ENCODE results near the gene IFT88. TPM values are rescaled to one million over a fixed set of nuclear protein-coding genes. Genes with fewer than 3 reads are reported as not detected.

Gene IFT88
- total RNA-seq, 1 experiment from 2014 or later: 12.1 TPM

GRCh38 chr13:20616059-20616797, 49.3 kb downstream of the IFT88 start:
- no peak for TF ChIP-seq CTCF (IDR thresholded peaks at IDR 0.05; ENCODE audit: insufficient read depth in 1 of 2, low read depth in 1 of 2, low read length in 1 of 2, severe bottlenecking in 1 of 2, unreplicated experiment in 1 of 2)
- DNase-seq: no peak
- no peak overlapping the region for H3K4me3 ChIP-seq (ENCODE audit: low read depth, low read length)
- H3K36me3 ChIP-seq (ENCODE audit: control insufficient read depth, insufficient read depth, low read length): no peaks in the 10 kb centered on the region
- no peaks in the 10 kb centered on the region for H3K27me3 ChIP-seq (replicated peaks; ENCODE audit: control insufficient read depth, insufficient read depth, low read length)
- intact Hi-C loops (cut with micrococcal nuclease; ENCODE audit: unreplicated experiment): loop anchor here (10.0 kb wide), 1 partner anchor 121 kb away; no protein-coding TSS in a partner anchor
- BruUV-seq (replicated peaks): no TSS peak
- ChIA-PET CTCF (no interaction called here), POLR2A (no interaction called here)
- no peaks in the 10 kb centered on the region for H3K4me1 ChIP-seq
- H3K9me3 Mint-ChIP-seq (ENCODE audit: unreplicated experiment): no peaks in the 10 kb centered on the region
- no peaks in the 10 kb centered on the region for H3K9me3 ChIP-seq
- H3K4me3 Mint-ChIP-seq (ENCODE audit: unreplicated experiment): no peak overlapping the region
- no peaks in the 10 kb centered on the region for H3K36me3 Mint-ChIP-seq (ENCODE audit: insufficient read depth, unreplicated experiment)
- no peak overlapping the region for H3K27ac Mint-ChIP-seq (ENCODE audit: unreplicated experiment)
- H3K4me1 Mint-ChIP-seq (ENCODE audit: low read depth, unreplicated experiment): no peaks in the 10 kb centered on the region
- no peaks in the 10 kb centered on the region for H3K27me3 Mint-ChIP-seq (ENCODE audit: insufficient read depth, unreplicated experiment)

- no peaks in the 10 kb centered on the region for H3K27me3 ChIP-seq (replicated peaks; ENCODE audit: control insufficient read depth, insufficient read depth, low read length)
- BruUV-seq (replicated peaks): no TSS peak
- ChIA-PET CTCF (no interaction called here), POLR2A (no interaction called here)
- H3K36me3 ChIP-seq (ENCODE audit: control insufficient read depth, insufficient read depth, low read length): no peaks in the 10 kb centered on the region
- intact Hi-C loops (cut with micrococcal nuclease; ENCODE audit: unreplicated experiment): no loop called here
- H3K27me3 Mint-ChIP-seq (ENCODE audit: insufficient read depth, unreplicated experiment): no peaks in the 10 kb centered on the region
- H3K4me1 Mint-ChIP-seq (ENCODE audit: low read depth, unreplicated experiment): no peaks in the 10 kb centered on the region
- no peak for DNase-seq
- H3K9me3 Mint-ChIP-seq (ENCODE audit: unreplicated experiment): no peaks in the 10 kb centered on the region
- no peaks in the 10 kb centered on the region for H3K4me1 ChIP-seq
- H3K9me3 ChIP-seq: peaks cover 8% of the 10 kb centered on the region; the same call in 1 of the 2 replicates
- H3K36me3 Mint-ChIP-seq (ENCODE audit: insufficient read depth, unreplicated experiment): peaks cover 6% of the 10 kb centered on the region
- no peak overlapping the region for H3K27ac Mint-ChIP-seq (ENCODE audit: unreplicated experiment)
- H3K4me3 ChIP-seq (ENCODE audit: low read depth, low read length): no peak overlapping the region
- no peak for TF ChIP-seq CTCF (IDR thresholded peaks at IDR 0.05; ENCODE audit: insufficient read depth in 1 of 2, low read depth in 1 of 2, low read length in 1 of 2, severe bottlenecking in 1 of 2, unreplicated experiment in 1 of 2)
- no peak overlapping the region for H3K4me3 Mint-ChIP-seq (ENCODE audit: unreplicated experiment)
These were observed 56.0 kb downstream of the IFT88 start for GRCh38 chr13:20623000-20623399.

- CTCF ChIA-PET: no interaction called here
- peaks cover 6% of the 10 kb centered on the region for H3K36me3 Mint-ChIP-seq (ENCODE audit: insufficient read depth, unreplicated experiment)
- TF ChIP-seq CTCF (IDR thresholded peaks at IDR 0.05; ENCODE audit: insufficient read depth in 1 of 2, low read depth in 1 of 2, low read length in 1 of 2, severe bottlenecking in 1 of 2, unreplicated experiment in 1 of 2): no peak
- no peak overlapping the region for H3K4me3 Mint-ChIP-seq (ENCODE audit: unreplicated experiment)
- peaks cover 8% of the 10 kb centered on the region; the same call in 1 of the 2 replicates for H3K9me3 ChIP-seq
- H3K27ac Mint-ChIP-seq (ENCODE audit: unreplicated experiment): no peak overlapping the region
- DNase-seq: no peak
- no peaks in the 10 kb centered on the region for H3K27me3 Mint-ChIP-seq (ENCODE audit: insufficient read depth, unreplicated experiment)
- H3K4me3 ChIP-seq (ENCODE audit: low read depth, low read length): no peak overlapping the region
- intact Hi-C loops (cut with micrococcal nuclease; ENCODE audit: unreplicated experiment): no loop called here
- no peaks in the 10 kb centered on the region for H3K9me3 Mint-ChIP-seq (ENCODE audit: unreplicated experiment)
- no peaks in the 10 kb centered on the region for H3K4me1 ChIP-seq
- H3K4me1 Mint-ChIP-seq (ENCODE audit: low read depth, unreplicated experiment): no peaks in the 10 kb centered on the region
- no peaks in the 10 kb centered on the region for H3K27me3 ChIP-seq (replicated peaks; ENCODE audit: control insufficient read depth, insufficient read depth, low read length)
- no peaks in the 10 kb centered on the region for H3K36me3 ChIP-seq (ENCODE audit: control insufficient read depth, insufficient read depth, low read length)
- no TSS peak for BruUV-seq (replicated peaks)
- POLR2A ChIA-PET: no interaction called here
These were observed 57.3 kb downstream of the IFT88 start for GRCh38 chr13:20624213-20624612.

All from Caco-2 (cell line).